Uterus (tissue), 4 donors: ENCODE results near the gene P4HA2. TPM values are rescaled to one million over a fixed set of nuclear protein-coding genes. Genes with fewer than 3 reads are reported as not detected.

Experiments used
- DNase-seq, 2 donors: peaks; one replicate each; pipeline ENCODE4 v3.0.0-alpha.2; 2019 to 2020
- H3K27ac ChIP-seq, 2 donors: fragments of 200-600 bp; sonication (generic); 1 replicate in 1 of 2; 2 replicates in 1 of 2; pipeline ENCODE4 v1.5.1; 2016 to 2018
- H3K27me3 ChIP-seq, 2 donors: fragments of 200-600 bp; sonication (generic); one replicate each; pipeline ENCODE4 v1.5.1; 2018 to 2019; ENCODE audit warnings: control low read depth in 1 of 2
- H3K36me3 ChIP-seq, 2 donors: fragments of 200-600 bp; sonication (generic); one replicate each; pipeline ENCODE4 v1.5.1; 2019; ENCODE audit warnings: control low read depth in 1 of 2
- H3K4me1 ChIP-seq, 2 donors: fragments of 200-600 bp; sonication (generic); one replicate each; pipeline ENCODE4 v1.5.1; 2018 to 2019; ENCODE audit warnings: control low read depth in 1 of 2
- H3K4me3 ChIP-seq, 2 donors: fragments of 200-600 bp; sonication (generic); 1 replicate in 1 of 2; 2 replicates in 1 of 2; pipeline ENCODE4 v1.5.1; 2018 to 2019; ENCODE audit warnings: mild to moderate bottlenecking in 1 of 2
- H3K9me3 ChIP-seq, 2 donors: fragments of 200-600 bp; sonication (generic); one replicate each; pipeline ENCODE4 v1.5.1; 2019; ENCODE audit warnings: control low read depth in 1 of 2
- POLR2A ChIP-seq, 2 donors: fragments of 450-650 bp; IDR thresholded peaks; one replicate each; pipeline ENCODE4 v1.6.1; 2016; ENCODE audit warnings: antibody characterized with exemption in 2 of 2, mild to moderate bottlenecking in 1 of 2, moderate library complexity in 1 of 2
- intact Hi-C: fragments of 100-400 bp; cut with DNase I; formaldehyde crosslinking; loops from one replicate; pipeline ENCODE4 v1.15.1; 2023; ENCODE audit warnings: low total_unique reads
- total RNA-seq, 4 donors: library from RNA; depleted of rRNA in 3 of 4; stranded (reverse); fragments of >200 nt in 3 of 4; gene quantifications; one replicate each; pipeline versions ENCODE4 v1.1.0 to v1.2.4, GENCODE V29; 2014 to 2023
- TF ChIP-seq, protein P1 (sequence below), 4 experiments: fragments of 200-600 bp in 2 of 4; fragments of 450-650 bp in 2 of 4; sonication (generic) in 2 of 4; IDR thresholded peaks; one replicate each; pipeline ENCODE4 v1.5.1; 2016 to 2019; ENCODE audit warnings: antibody characterized with exemption in 4 of 4, mild to moderate bottlenecking in 2 of 4, moderate library complexity in 1 of 4
- donor health status: DM: yes; HTN: yes; CAD: no.

The P4HA2 gene
- total RNA-seq, 4 donors from 2014 or later: 19.4 to 112 (median 85.2) TPM

GRCh38 chr5:132253008-132253441 lies 25.4 kb upstream of the P4HA2 start:
- H3K4me1 ChIP-seq: no peaks in the 10 kb centered on the region
- no peaks in the 10 kb centered on the region for H3K27me3 ChIP-seq
- intact Hi-C loops: no loop called here
- no peaks in the 10 kb centered on the region for H3K9me3 ChIP-seq
- no peaks in the 10 kb centered on the region for H3K36me3 ChIP-seq
- TF ChIP-seq, protein P1, sequence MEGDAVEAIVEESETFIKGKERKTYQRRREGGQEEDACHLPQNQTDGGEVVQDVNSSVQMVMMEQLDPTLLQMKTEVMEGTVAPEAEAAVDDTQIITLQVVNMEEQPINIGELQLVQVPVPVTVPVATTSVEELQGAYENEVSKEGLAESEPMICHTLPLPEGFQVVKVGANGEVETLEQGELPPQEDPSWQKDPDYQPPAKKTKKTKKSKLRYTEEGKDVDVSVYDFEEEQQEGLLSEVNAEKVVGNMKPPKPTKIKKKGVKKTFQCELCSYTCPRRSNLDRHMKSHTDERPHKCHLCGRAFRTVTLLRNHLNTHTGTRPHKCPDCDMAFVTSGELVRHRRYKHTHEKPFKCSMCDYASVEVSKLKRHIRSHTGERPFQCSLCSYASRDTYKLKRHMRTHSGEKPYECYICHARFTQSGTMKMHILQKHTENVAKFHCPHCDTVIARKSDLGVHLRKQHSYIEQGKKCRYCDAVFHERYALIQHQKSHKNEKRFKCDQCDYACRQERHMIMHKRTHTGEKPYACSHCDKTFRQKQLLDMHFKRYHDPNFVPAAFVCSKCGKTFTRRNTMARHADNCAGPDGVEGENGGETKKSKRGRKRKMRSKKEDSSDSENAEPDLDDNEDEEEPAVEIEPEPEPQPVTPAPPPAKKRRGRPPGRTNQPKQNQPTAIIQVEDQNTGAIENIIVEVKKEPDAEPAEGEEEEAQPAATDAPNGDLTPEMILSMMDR (IDR thresholded peaks at IDR 0.05): no peak
- TF ChIP-seq POLR2A (IDR thresholded peaks at IDR 0.05): no peak
- no peak overlapping the region for H3K4me3 ChIP-seq
- DNase-seq: no peak
- H3K27ac ChIP-seq: no peak overlapping the region

GRCh38 chr5:132251220-132251725 lies 23.6 kb upstream of the P4HA2 start:
- intact Hi-C loops: no loop called here
- no peaks in the 10 kb centered on the region for H3K27me3 ChIP-seq
- H3K4me1 ChIP-seq: no peaks in the 10 kb centered on the region
- H3K27ac ChIP-seq: no peak overlapping the region
- H3K4me3 ChIP-seq: no peak overlapping the region
- no peaks in the 10 kb centered on the region for H3K9me3 ChIP-seq
- TF ChIP-seq POLR2A (IDR thresholded peaks at IDR 0.05): no peak
- TF ChIP-seq, protein P1 (IDR thresholded peaks at IDR 0.05): no peak
- DNase-seq: no peak
- H3K36me3 ChIP-seq: no peaks in the 10 kb centered on the region

- Histone ChIP-seq H3K9me3 (no peaks in the 10 kb centered on the region), H3K36me3 (no peaks in the 10 kb centered on the region), H3K4me1 (no peaks in the 10 kb centered on the region), H3K27me3 (no peaks in the 10 kb centered on the region), H3K4me3 (no peak overlapping the region), H3K27ac (no peak overlapping the region)
- no peak for TF ChIP-seq POLR2A (IDR thresholded peaks at IDR 0.05)
- TF ChIP-seq, protein P1 (IDR thresholded peaks at IDR 0.05): no peak
- DNase-seq: no peak
- intact Hi-C loops: no loop called here
These were observed 22.9 kb upstream of the P4HA2 start for GRCh38 chr5:132250547-132250946.

- no peak overlapping the region for H3K27ac ChIP-seq
- intact Hi-C loops: no loop called here
- H3K4me3 ChIP-seq: no peak overlapping the region
- TF ChIP-seq, protein P1 (IDR thresholded peaks at IDR 0.05): no peak
- no peak for TF ChIP-seq POLR2A (IDR thresholded peaks at IDR 0.05)
- peaks cover 0 to 3% of the 10 kb centered on the region in 2 donors for H3K9me3 ChIP-seq
- DNase-seq: no peak
- no peaks in the 10 kb centered on the region for H3K27me3 ChIP-seq
- no peaks in the 10 kb centered on the region for H3K36me3 ChIP-seq
- no peaks in the 10 kb centered on the region for H3K4me1 ChIP-seq
These were observed 19.2 kb upstream of the P4HA2 start for GRCh38 chr5:132246806-132247205.

- TF ChIP-seq POLR2A (IDR thresholded peaks at IDR 0.05): no peak
- TF ChIP-seq, protein P1 (IDR thresholded peaks at IDR 0.05): no peak
- H3K36me3 ChIP-seq: no peaks in the 10 kb centered on the region
- no peak for DNase-seq
- no peak overlapping the region for H3K4me3 ChIP-seq
- intact Hi-C loops: no loop called here
- peaks cover 0 to 3% of the 10 kb centered on the region in 2 donors for H3K9me3 ChIP-seq
- no peaks in the 10 kb centered on the region for H3K4me1 ChIP-seq
- no peaks in the 10 kb centered on the region for H3K27me3 ChIP-seq
- H3K27ac ChIP-seq: no peak overlapping the region
These were observed 17.9 kb upstream of the P4HA2 start for GRCh38 chr5:132245593-132245992.
